HL-60/S4 treated with phorbol 12-myristate 13-acetate at 8.2 ng/mL for 4 days and 3 days (cell line): ENCODE results near the gene IL6.
"Not testable (repeated sequence)": the region's sequence is repeated elsewhere in the genome, so short reads cannot be mapped to it uniquely, and the experiment has no call there.

ENCODE experiments used
- in situ Hi-C: fragments of 300-500 bp; cut with MboI; formaldehyde crosslinking; loops from 2 replicates; pipeline ENCODE4 v1.15.0; 2022; ENCODE audit warnings: low sequenced_read_pairs

The IL6 gene

GRCh38 chr7:22703978-22704610 is 22.9 kb upstream of the IL6 start:
- in situ Hi-C loops, result not testable (repeated sequence)

- in situ Hi-C loops, result not testable (repeated sequence)
These were observed 22.3 kb upstream of the IL6 start for GRCh38 chr7:22704722-22705121.

GRCh38 chr7:22705874-22706273 is 21.1 kb upstream of the IL6 start:
- in situ Hi-C loops, result not testable (repeated sequence)

- in situ Hi-C loops, result not testable (repeated sequence)
These were observed 19.8 kb upstream of the IL6 start for GRCh38 chr7:22707026-22707691.

- in situ Hi-C loops, result not testable (repeated sequence)
These were observed 18.8 kb upstream of the IL6 start for GRCh38 chr7:22708214-22708613.

- in situ Hi-C loops, result not testable (repeated sequence)
These were observed 18.3 kb upstream of the IL6 start for GRCh38 chr7:22708677-22709061.

GRCh38 chr7:22709062-22709829 is 17.8 kb upstream of the IL6 start:
- in situ Hi-C loops, result not testable (repeated sequence)

- in situ Hi-C loops, result no loop called here
These were observed 17.1 kb upstream of the IL6 start for GRCh38 chr7:22709857-22710256.

- in situ Hi-C loops, result no loop called here
These were observed 14.0 kb upstream of the IL6 start for GRCh38 chr7:22712999-22713398.

DNA sequence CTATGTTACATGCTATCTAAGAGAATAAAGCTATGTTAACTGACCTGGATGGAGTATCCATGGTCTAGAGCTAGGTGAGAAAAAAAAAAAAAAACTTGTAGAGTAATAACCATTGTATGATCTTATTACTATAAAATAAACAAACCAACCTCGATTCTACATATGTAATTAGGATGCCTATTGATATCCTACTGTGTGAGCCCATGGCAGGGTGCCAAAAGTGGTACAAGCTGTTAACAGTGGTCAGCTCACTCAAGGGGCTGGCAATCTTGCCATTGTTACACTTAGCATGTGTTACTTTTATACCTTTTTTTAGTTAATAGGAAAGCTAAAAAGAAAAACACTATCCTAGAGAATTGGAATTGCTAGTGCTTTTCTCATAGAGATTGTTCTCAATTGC is 13.5 kb upstream of the IL6 start:
- in situ Hi-C loops, result no loop called here

DNA sequence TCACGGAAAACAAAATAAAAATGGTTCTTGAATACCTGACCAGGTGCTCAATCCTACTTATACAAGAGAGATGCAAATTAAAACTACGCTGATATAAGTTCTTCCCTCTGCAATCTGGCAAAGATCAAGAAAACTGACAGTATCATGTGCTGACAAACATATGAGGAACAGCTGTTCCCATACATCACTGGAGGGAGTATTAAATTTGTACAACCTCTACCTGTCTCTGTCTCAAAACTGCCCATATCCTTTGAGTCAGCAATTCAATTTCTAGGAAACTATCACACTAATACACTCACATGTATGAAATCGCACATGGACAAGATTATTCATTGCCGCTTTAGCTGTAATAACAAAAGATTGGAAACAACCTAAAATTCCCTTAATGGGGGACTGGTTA is 11.0 kb upstream of the IL6 start:
- in situ Hi-C loops, result no loop called here

DNA sequence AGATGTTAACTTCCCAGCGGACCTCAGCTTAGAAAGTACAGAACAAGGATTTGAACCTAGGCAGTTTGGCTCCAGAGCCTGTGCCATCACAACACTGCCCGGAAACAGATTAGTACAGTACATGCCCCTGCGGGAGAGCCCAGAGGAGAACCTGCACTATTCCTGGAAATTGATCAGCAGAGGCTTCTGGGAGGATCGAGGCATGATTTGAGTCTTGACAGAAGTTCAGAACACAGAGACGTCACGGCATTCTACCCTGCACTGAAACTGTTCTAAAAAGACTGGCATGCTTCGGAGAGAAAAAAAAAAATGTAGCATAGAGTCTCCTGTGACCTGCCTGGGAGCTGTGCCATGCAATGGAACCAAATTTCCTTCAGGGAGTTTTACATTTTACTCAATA is 9.2 kb upstream of the IL6 start:
- in situ Hi-C loops, result no loop called here

GRCh38 chr7:22718200-22718711 is 8.7 kb upstream of the IL6 start:
- in situ Hi-C loops, result no loop called here

- in situ Hi-C loops, result no loop called here
These were observed 8.0 kb upstream of the IL6 start for GRCh38 chr7:22718911-22719420.

DNA sequence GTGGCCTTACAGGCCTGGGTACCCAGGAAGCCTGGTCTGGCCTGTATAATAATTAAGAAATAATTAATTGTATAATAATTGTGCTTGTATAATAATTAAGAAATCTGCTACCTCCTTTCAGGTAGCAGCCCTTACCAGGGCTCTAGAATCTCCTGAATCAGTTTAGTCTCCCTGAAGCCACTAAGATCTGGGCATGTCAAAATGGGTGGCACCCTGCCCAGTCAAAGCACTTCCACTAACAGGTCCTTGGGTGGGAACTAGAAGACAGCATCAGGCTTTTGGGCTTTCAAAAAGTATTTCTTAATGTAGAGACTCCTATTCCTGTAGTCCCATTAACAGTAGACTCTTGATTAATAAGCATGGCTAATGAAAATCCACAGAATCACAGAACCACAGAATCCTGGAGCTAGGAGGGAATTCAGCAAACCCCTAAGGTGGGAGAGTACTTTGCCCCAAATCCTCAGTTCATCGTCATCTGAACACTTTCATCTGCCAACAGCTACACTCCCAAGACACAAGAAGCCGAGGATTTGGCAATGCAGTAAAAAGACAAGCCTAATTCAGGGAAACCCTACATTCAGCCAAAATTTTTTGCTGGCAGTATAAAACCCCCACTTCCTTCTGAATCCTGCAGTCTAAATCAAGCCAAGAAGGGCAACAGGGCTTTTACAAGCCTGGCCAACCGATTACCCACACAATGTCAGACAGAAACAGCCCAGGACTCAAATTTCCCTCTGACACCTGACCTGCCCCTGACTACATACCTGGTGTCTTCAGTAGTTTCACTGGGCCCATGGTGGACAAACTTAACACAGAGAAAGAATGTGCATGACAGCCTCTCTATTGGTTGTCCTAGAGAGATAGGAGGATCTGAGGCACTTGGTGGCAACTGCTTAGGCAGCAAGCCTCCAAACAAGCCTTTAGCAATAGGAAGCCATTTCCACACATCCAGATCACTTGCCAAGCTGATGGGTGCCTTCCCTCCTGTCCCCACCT is 5.9 kb upstream of the IL6 start:
- in situ Hi-C loops, result loop anchor here (10.0 kb wide), 1 partner anchor 156 kb away; no protein-coding TSS in a partner anchor

- in situ Hi-C loops, result loop anchor here (10.0 kb wide), 1 partner anchor 158 kb away; no protein-coding TSS in a partner anchor
These were observed 4.3 kb upstream of the IL6 start for GRCh38 chr7:22722536-22723180.

GRCh38 chr7:22723181-22723601 is 3.8 kb upstream of the IL6 start:
- in situ Hi-C loops, result loop anchor here (10.0 kb wide), 1 partner anchor 158 kb away; no protein-coding TSS in a partner anchor

DNA sequence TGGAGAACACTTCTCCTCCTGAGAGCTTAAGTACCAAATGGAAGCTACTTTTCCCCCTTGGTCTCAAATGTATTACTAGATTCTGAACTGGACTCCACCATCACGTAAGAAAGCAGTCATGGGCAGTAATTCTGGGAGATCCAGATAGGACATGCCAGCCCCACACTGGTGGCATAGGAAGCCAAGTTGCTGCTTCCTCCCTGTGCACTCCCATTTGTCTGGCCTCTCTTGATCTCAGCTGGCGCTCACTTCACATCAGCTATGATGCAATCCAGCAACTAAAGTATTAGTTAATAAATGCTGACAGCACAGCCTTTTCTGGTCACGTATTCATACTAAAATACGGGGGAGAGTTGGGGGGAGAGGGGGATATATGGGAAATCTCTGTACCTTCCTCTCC is 3.4 kb upstream of the IL6 start:
- in situ Hi-C loops, result loop anchor here (10.0 kb wide), 1 partner anchor 159 kb away; no protein-coding TSS in a partner anchor

DNA sequence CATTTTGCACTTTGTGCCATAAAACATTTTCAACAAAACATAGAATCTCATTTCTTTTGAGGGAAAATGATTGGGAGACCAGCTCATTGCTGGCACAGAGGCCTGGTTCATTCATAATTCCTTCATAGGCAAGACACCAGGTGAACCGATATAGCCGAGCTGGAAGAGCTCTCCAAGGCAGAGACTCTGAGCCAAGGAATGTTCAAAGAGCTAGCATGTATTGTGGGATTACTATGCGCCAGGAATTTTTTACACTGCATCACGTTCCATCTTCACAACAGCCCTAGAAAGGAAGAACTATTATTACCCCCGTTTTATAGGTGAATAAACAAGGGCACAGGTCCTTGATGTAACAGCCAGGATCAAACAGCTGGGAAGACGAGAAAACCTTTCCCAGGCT is 2.1 kb upstream of the IL6 start:
- in situ Hi-C loops, result loop anchor here (10.0 kb wide), 1 partner anchor 160 kb away; no protein-coding TSS in a partner anchor
